ENCODE results near the gene CDHR2. TPM values are rescaled to one million over a fixed set of nuclear protein-coding genes. Genes with fewer than 3 reads are reported as not detected.
A peak's percentile ranks its signal among the peaks of the same experiment; 100 is the strongest.

The CDHR2 gene
- polyA plus RNA-seq, 3 donors from 2014 or later = not detected

GRCh38 chr5:176631383-176632200, 82.5 kb downstream of the CDHR2 start:
- peaks cover 11 to 35% (median 24%) of the 10 kb centered on the region in 3 donors for H3K27me3 Mint-ChIP-seq (ENCODE audit: low read depth in 3 of 3)
- H3K9me3 Mint-ChIP-seq = peaks cover 0 to 1% (median 0%) of the 10 kb centered on the region in 6 donors
- no peak overlapping the region for H3K27ac Mint-ChIP-seq
- H3K4me1 Mint-ChIP-seq = peaks cover 7 to 15% of the 10 kb centered on the region in 2 donors
- peaks cover 0 to 5% (median 4%) of the 10 kb centered on the region in 3 donors for H3K36me3 Mint-ChIP-seq
- H3K4me3 Mint-ChIP-seq = peak overlapping the region in 1 of 5 donors; percentile 72
- no peak for DNase-seq

DNA sequence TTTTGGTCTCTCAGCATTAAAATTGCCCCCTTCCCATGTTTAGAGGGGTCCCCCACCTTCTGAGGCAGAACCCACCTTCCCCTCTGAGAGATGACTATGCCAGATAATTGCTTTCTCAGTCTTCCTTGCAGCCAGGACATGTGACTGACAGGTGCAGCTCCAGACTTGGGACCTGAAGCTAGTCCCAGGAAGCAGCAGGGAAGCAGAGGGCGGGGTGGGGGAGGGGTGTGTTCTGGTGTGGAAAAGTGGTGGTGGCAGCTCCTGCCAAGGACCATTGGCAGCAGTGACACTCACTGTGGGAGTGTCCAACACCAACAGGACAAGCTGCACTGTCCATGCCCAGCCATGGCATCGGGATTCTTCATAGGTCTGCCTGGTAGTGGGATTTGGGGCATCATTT, 83.6 kb downstream of the CDHR2 start:
- peaks cover 13 to 35% (median 28%) of the 10 kb centered on the region in 3 donors for H3K27me3 Mint-ChIP-seq (ENCODE audit: low read depth in 3 of 3)
- peaks cover 0 to 5% (median 4%) of the 10 kb centered on the region in 3 donors for H3K36me3 Mint-ChIP-seq
- DNase-seq = no peak
- H3K4me1 Mint-ChIP-seq = peaks cover 7 to 15% of the 10 kb centered on the region in 2 donors
- no peak overlapping the region for H3K27ac Mint-ChIP-seq
- peaks cover 0 to 1% (median 0%) of the 10 kb centered on the region in 6 donors for H3K9me3 Mint-ChIP-seq
- no peak overlapping the region for H3K4me3 Mint-ChIP-seq

GRCh38 chr5:176633598-176633997, 84.5 kb downstream of the CDHR2 start:
- Mint-ChIP-seq H3K27me3 (ENCODE audit: low read depth in 3 of 3) (peaks cover 10 to 30% (median 21%) of the 10 kb centered on the region in 3 donors), H3K4me1 (peaks cover 7 to 12% of the 10 kb centered on the region in 2 donors), H3K9me3 (peaks cover 0 to 1% (median 0%) of the 10 kb centered on the region in 6 donors), H3K36me3 (peaks cover 0 to 5% (median 4%) of the 10 kb centered on the region in 3 donors), H3K27ac (no peak overlapping the region), H3K4me3 (no peak overlapping the region)
- no peak for DNase-seq

DNA sequence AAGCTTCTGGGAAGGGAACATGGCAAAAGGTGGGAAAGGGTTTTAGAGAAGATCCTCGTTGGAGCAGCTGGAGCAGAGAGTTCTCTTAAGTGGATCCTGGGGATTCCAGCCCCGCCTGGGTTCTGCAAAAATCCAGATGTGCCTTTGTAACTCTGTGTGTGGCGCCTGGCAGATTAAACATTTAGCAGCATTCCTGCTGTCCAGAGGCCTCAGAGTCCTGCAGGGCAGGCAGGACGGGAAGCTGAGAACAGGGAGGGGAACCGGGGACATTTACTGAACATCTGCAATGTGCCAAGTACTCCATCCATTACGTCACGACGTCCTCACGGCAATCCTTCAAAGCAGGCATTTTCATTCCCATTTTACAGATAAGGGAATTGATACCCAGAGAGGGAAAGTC, 87.3 kb downstream of the CDHR2 start:
- H3K4me1 Mint-ChIP-seq = no peaks in the 10 kb centered on the region
- no peak overlapping the region for H3K4me3 Mint-ChIP-seq
- no peak overlapping the region for H3K27ac Mint-ChIP-seq
- H3K36me3 Mint-ChIP-seq = peaks cover 0 to 5% (median 4%) of the 10 kb centered on the region in 3 donors
- peaks cover 4 to 22% (median 15%) of the 10 kb centered on the region in 3 donors for H3K27me3 Mint-ChIP-seq (ENCODE audit: low read depth in 3 of 3)
- no peak for DNase-seq
- H3K9me3 Mint-ChIP-seq = peaks cover 0 to 1% (median 0%) of the 10 kb centered on the region in 6 donors

DNA sequence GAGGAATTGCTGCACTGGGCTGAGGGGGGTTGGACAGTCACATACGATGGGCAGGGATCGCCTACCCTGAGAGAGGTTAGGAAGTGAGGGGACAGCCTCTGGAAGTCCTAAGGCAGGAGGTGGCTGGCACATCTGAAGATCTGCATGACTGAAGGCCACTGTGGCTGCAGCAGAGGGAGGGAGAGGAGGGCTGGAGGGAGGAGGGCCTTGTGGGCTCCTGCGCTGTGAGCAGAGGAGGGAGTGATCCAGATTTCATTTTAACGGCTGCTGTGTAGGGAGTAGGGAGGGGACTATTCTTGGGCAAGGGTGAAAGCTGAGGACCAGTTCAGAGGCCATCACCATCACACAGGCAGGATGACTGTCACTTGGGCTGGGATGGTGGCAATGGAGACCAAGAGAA, 88.4 kb downstream of the CDHR2 start:
- H3K4me3 Mint-ChIP-seq = no peak overlapping the region
- peaks cover 0 to 5% (median 4%) of the 10 kb centered on the region in 3 donors for H3K36me3 Mint-ChIP-seq
- no peak overlapping the region for H3K27ac Mint-ChIP-seq

DNA sequence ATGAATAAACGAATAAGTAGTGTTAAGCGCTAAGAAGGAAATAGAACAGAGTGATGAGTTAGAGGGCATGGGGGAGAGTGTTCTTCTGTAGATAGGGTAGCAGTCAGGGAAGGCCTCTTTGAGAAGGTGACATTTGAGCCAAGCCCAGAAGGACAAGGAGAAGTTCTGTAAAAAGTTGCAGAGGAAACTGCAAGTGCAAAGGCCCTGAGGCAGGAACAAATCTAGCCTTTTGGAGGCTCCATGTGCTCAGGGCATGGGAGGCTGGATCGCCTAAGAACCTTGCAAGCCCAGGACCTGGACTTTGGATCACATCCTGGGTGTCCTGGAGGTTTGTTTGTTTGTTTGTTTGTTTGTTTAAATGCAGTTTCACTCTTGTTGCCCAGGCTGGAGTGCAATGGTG, 89.3 kb downstream of the CDHR2 start:
- Mint-ChIP-seq H3K9me3 (peaks cover 0 to 1% (median 0%) of the 10 kb centered on the region in 6 donors), H3K27me3 (ENCODE audit: low read depth in 3 of 3) (peaks cover 4 to 16% (median 15%) of the 10 kb centered on the region in 3 donors), H3K36me3 (peaks cover 0 to 5% (median 4%) of the 10 kb centered on the region in 3 donors), H3K4me3 (no peak overlapping the region), H3K4me1 (no peaks in the 10 kb centered on the region), H3K27ac (no peak overlapping the region)
- DNase-seq = no peak

More for the DNA sequence above, 88.4 kb downstream of the CDHR2 start:
- no peaks in the 10 kb centered on the region for H3K4me1 Mint-ChIP-seq
- no peak for DNase-seq
- peaks cover 0 to 1% (median 0%) of the 10 kb centered on the region in 6 donors for H3K9me3 Mint-ChIP-seq
- peaks cover 4 to 17% (median 15%) of the 10 kb centered on the region in 3 donors for H3K27me3 Mint-ChIP-seq (ENCODE audit: low read depth in 3 of 3)

- Mint-ChIP-seq H3K9me3 (no peaks in the 10 kb centered on the region), H3K27me3 (ENCODE audit: low read depth in 3 of 3) (peaks cover 4 to 15% (median 11%) of the 10 kb centered on the region in 3 donors), H3K4me1 (no peaks in the 10 kb centered on the region), H3K4me3 (no peak overlapping the region), H3K27ac (no peak overlapping the region), H3K36me3 (peaks cover 0 to 5% (median 4%) of the 10 kb centered on the region in 3 donors)
- DNase-seq = no peak
These were observed 90.1 kb downstream of the CDHR2 start for GRCh38 chr5:176639208-176639607.

DNA sequence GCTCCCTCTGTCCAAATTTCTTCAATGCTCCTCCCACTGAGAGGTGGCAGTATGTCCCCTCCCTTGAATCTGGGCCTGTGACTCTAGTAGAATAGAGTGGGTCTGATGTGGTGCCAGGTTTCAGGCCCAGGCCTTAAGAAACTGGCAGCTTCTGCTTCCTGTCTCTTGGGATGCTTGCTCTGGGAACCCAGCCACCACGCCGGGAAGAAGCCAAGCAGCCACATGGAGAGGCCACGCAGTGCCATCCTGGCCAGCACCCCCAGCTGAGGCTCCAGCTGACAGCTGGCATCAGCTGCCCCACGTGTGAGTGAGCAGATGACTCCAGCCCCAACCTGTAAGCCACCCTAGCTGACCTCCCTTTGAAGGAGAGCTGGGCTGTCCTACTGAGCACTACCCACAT, 90.8 kb downstream of the CDHR2 start:
- Mint-ChIP-seq H3K4me1 (no peaks in the 10 kb centered on the region), H3K9me3 (no peaks in the 10 kb centered on the region), H3K4me3 (no peak overlapping the region), H3K36me3 (peaks cover 0 to 4% (median 4%) of the 10 kb centered on the region in 3 donors), H3K27ac (no peak overlapping the region), H3K27me3 (ENCODE audit: low read depth in 3 of 3) (peaks cover 2 to 12% (median 10%) of the 10 kb centered on the region in 3 donors)
- no peak for DNase-seq

DNA sequence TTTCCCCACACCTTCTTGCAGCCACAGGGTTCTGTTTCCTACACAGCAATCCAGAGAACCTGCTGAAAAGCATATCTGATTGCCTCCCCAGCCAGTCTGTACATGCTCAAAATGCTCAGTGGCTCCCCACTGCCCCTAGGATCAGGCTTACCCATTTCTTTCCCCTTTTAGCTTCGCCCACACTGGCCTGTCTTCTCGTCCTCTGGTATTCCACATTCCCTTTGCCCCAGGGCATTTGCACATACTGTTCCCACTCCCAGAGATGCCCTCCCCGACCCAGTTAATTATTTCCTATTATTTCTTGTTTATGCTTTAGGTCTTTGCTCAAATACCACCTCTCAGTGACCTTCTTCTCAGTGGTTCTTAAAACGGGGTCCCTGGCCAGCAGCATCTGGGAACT, 91.5 kb downstream of the CDHR2 start:
- H3K36me3 Mint-ChIP-seq = no peaks in the 10 kb centered on the region
- no peak overlapping the region for H3K27ac Mint-ChIP-seq
- H3K4me3 Mint-ChIP-seq = no peak overlapping the region
- H3K4me1 Mint-ChIP-seq = no peaks in the 10 kb centered on the region
- H3K9me3 Mint-ChIP-seq = no peaks in the 10 kb centered on the region
- peaks cover 2 to 11% (median 6%) of the 10 kb centered on the region in 3 donors for H3K27me3 Mint-ChIP-seq (ENCODE audit: low read depth in 3 of 3)
- DNase-seq = no peak

DNA sequence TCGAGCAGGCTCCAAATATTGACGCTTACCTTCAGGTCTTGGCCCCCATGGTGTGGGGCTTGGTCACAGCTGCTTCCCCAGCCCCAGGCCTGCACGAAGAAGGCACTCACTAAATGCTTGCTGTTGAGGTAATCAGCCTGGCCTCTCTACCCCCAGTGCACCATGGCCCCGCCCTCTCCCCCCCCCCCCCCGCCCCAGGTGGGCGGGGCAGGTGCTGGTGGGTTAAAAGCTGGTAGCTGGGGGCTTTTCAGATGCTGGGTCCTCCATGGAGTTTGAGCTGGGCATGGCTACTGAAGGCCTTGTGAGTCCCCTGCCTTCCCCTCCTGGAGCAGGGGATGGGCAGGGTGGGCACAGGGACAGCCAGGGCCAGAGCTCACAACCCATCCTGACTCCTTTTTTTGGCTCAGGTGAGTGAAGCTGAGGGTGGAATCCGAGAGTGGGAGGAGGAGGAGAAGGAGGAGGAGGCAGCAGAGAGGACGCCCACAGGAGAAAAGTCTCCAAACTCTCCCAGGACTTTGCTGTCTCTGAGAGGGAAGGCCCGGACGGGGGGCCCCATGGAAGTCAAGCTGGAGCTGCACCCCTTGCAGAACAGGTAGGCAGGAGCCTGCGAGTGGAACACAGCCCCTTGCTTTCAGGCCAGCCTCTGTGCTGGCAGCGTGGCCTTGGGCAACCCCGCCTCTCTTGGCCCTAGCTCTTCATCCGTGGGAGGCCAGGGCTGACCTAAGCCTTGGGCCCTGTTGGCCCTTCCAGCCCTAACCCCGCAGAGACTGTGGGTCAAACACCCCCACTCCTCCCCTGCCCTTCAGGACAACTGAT, 93.7 kb downstream of the CDHR2 start:
- Mint-ChIP-seq H3K27ac (no peak overlapping the region), H3K36me3 (no peaks in the 10 kb centered on the region), H3K4me1 (peaks cover 11 to 13% of the 10 kb centered on the region in 2 donors), H3K9me3 (no peaks in the 10 kb centered on the region), H3K27me3 (ENCODE audit: low read depth in 3 of 3) (peaks cover 0 to 6% (median 5%) of the 10 kb centered on the region in 3 donors), H3K4me3 (no peak overlapping the region)
- DNase-seq = no peak

DNA sequence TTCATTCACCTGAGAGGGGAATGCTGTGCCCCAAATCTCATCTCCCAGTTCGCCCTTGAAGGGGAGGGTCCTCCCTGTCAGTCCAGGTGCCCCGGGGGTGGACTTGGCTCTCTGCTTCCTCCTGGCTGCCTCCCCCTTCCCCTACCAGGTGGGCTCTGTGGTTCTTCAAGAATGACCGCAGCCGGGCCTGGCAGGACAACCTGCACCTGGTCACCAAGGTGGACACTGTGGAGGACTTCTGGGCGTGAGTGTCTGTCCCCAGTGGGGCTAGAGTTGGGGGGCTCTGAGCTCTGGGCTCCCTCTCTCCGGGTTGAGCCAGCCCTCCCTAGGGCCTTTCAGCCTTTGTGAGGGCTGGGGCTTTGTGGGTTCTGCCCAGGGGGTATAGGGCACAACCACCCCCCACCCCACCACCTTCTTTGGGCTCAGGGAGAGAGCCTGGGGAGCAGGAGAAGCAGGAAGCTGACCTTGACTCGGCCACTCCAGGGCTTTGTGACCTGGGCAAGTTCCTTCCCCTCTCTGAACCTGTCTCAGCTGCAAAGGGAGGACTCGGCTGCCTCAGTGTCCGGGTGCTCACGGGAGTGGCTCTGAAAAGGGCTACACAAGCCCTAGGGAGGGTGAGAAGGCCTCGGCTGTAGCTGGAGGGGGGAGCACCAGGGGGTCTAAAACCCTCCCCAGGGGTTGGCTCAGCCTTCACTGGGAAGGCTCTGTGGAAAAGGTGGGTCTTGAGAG, 94.5 kb downstream of the CDHR2 start:
- Mint-ChIP-seq H3K9me3 (no peaks in the 10 kb centered on the region), H3K4me3 (no peak overlapping the region), H3K27ac (no peak overlapping the region), H3K27me3 (ENCODE audit: low read depth in 3 of 3) (peaks cover 0 to 6% (median 5%) of the 10 kb centered on the region in 3 donors), H3K36me3 (no peaks in the 10 kb centered on the region), H3K4me1 (peaks cover 17 to 18% of the 10 kb centered on the region in 2 donors)
- no peak for DNase-seq

DNA sequence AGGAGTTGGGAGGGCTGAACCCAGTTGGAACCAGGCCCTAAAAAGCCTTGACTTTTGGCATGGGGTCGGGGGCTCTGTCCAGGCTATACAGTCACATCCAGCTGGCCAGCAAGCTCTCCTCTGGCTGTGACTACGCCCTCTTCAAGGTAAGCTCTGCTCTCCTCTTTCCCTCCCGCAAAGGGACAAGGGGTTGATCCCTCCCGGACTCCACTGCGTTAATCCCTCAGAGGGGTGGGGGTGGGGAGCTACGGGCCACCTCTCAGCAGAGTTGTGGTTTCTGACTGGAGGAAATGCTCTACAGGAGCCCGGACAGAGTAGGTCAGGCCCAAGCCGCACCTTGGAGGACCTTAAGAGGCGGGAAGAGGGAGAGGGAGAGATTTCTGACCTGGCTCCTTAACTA, 95.2 kb downstream of the CDHR2 start:
- H3K4me1 Mint-ChIP-seq = peaks cover 23 to 25% of the 10 kb centered on the region in 2 donors
- H3K9me3 Mint-ChIP-seq = no peaks in the 10 kb centered on the region
- H3K27me3 Mint-ChIP-seq (ENCODE audit: low read depth in 3 of 3) = peaks cover 0 to 6% (median 5%) of the 10 kb centered on the region in 3 donors
- H3K36me3 Mint-ChIP-seq = no peaks in the 10 kb centered on the region
- no peak overlapping the region for H3K4me3 Mint-ChIP-seq
- no peak overlapping the region for H3K27ac Mint-ChIP-seq
- no peak for DNase-seq

DNA sequence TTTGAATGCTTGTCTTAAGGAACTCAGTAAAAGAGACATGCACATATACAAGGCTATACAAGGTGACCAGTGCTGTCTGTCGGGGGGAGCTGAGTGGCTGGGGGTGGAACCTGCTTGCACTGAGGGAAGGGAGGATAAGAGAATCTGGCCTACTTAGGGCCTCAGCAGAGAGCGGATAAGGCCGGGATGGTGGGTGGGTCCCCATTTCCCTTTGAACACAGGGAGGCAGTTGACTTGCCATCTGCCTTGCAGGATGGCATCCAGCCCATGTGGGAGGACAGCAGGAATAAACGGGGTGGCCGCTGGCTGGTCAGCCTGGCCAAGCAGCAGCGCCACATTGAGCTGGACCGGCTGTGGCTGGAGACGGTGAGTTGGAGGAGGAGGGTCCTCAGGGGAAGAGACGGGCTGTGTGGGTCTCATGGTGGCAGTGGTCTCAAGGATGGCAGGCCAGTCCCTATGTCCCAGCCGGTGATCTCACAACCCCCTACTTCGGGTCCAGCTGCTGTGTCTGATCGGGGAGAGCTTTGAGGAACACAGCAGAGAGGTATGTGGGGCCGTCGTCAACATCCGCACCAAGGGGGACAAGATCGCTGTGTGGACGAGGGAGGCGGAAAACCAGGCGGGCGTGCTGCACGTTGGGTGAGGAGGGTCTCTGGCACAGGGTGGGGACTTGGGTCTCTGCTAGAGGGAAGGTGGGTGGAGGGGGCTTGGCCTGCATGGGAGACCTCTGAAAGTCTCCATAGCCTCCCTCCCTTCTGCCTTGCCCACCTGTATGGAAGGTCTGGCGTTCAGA, 95.9 kb downstream of the CDHR2 start:
- H3K9me3 Mint-ChIP-seq = no peaks in the 10 kb centered on the region
- H3K27ac Mint-ChIP-seq = no peak overlapping the region
- H3K4me3 Mint-ChIP-seq = peak overlapping the region in 1 of 5 donors; percentile 58
- H3K27me3 Mint-ChIP-seq (ENCODE audit: low read depth in 3 of 3) = peaks cover 0 to 6% (median 5%) of the 10 kb centered on the region in 3 donors
- DNase-seq = no peak
- peaks cover 30 to 31% of the 10 kb centered on the region in 2 donors for H3K4me1 Mint-ChIP-seq
- H3K36me3 Mint-ChIP-seq = no peaks in the 10 kb centered on the region
